IMR-90 (cell line): Measurements from ENCODE around the gene XRCC5. TPM values are rescaled to one million over a fixed set of nuclear protein-coding genes. Genes with fewer than 3 reads are reported as not detected.

Experiments
- ATAC-seq: fragments of 200-7000 bp; cut with Tn5 transposase; 2 replicates; pipeline ENCODE4 v1.9.1; 2020; ENCODE audit warnings: low read depth, mild to moderate bottlenecking, moderate library complexity
- BruUV-seq: library from RNA; stranded (reverse); fragments of 400-500 nt; replicated peaks from 2 replicates; lab custom pipeline; 2021; lab: Mats Ljungman, UMichigan
- CTCF ChIA-PET: fragments of 300-600 bp; formaldehyde crosslinking; extraction: SDS; loops from one replicate; lab custom pipeline; 2021; ENCODE audit warnings: antibody characterized with exemption; lab: Yijun Ruan, JAX
- POLR2A ChIA-PET: fragments of 300-600 bp; sonication (Branson Sonifier 250); formaldehyde crosslinking; loops from one replicate; lab custom pipeline; 2022; ENCODE audit warnings: antibody characterized with exemption; ENCODE audit not compliant: unreplicated experiment; lab: Charles Lee
- DNase-seq: peaks from one replicate; pipeline ENCODE4 v3.0.0; 2013
- H2AFZ ChIP-seq: replicated peaks from 2 replicates; pipeline ENCODE3; 2013; ENCODE audit warnings: low read length, mild to moderate bottlenecking; ENCODE audit not compliant: poor library complexity
- H2AK5ac ChIP-seq: 2 replicates; pipeline ENCODE4 v1.6.1; 2013; ENCODE audit warnings: low read depth, low read length, inconsistent platforms
- H2AK9ac ChIP-seq: replicated peaks from 2 replicates; pipeline ENCODE3; 2013; ENCODE audit warnings: mild to moderate bottlenecking, low read depth, low read length, moderate library complexity; ENCODE audit not compliant: poor library complexity
- H2BK120ac ChIP-seq: 2 replicates; pipeline ENCODE4 v1.6.1; 2013; ENCODE audit warnings: low read depth, low read length, inconsistent platforms
- H2BK15ac ChIP-seq: 3 replicates; pipeline ENCODE4 v1.6.1; 2013; ENCODE audit warnings: low read depth, low read length, inconsistent platforms
- H2BK20ac ChIP-seq: 2 replicates; pipeline ENCODE4 v1.6.1; 2013; ENCODE audit warnings: low read depth, mild to moderate bottlenecking, inconsistent platforms, low read length, moderate library complexity
- H2BK5ac ChIP-seq: 2 replicates; pipeline ENCODE4 v1.6.1; 2013; ENCODE audit warnings: mild to moderate bottlenecking, low read depth, low read length, inconsistent platforms; ENCODE audit not compliant: poor library complexity, severe bottlenecking
- H3K14ac ChIP-seq: replicated peaks from 2 replicates; pipeline ENCODE4 v1.6.1; 2013; ENCODE audit warnings: low read depth, low read length, inconsistent platforms
- H3K18ac ChIP-seq: 2 replicates; pipeline ENCODE4 v1.6.1; 2013; ENCODE audit warnings: low read depth, low read length, control low read depth
- H3K23ac ChIP-seq: 2 replicates; pipeline ENCODE4 v1.6.1; 2013; ENCODE audit warnings: low read depth, low read length, inconsistent platforms
- H3K27ac ChIP-seq: 2 replicates; pipeline ENCODE4 v1.5.1; 2013; ENCODE audit warnings: mild to moderate bottlenecking, control low read depth, low read length; ENCODE audit not compliant: insufficient read depth
- H3K27me3 ChIP-seq: 2 replicates; pipeline ENCODE4 v1.6.1; 2013; ENCODE audit warnings: low read length; ENCODE audit not compliant: control insufficient read depth, insufficient read depth
- H3K36me3 ChIP-seq: 2 replicates; pipeline ENCODE4 v1.6.1; 2013; ENCODE audit warnings: low read length, mixed read lengths; ENCODE audit not compliant: control insufficient read depth, insufficient read depth
- H3K4ac ChIP-seq: 2 replicates; pipeline ENCODE4 v1.6.1; 2013; ENCODE audit warnings: low read depth, low read length, inconsistent platforms
- H3K4me1 ChIP-seq: 2 replicates; pipeline ENCODE4 v1.6.1; 2013; ENCODE audit warnings: low read length, mixed read lengths; ENCODE audit not compliant: control insufficient read depth, insufficient read depth
- H3K4me2 ChIP-seq: 2 replicates; pipeline ENCODE4 v1.6.1; 2013; ENCODE audit warnings: low read depth, mild to moderate bottlenecking, control low read depth, low read length, moderate library complexity
- H3K4me3 ChIP-seq: 2 replicates; pipeline ENCODE4 v1.5.1; 2013; ENCODE audit warnings: low read depth, mild to moderate bottlenecking, control low read depth, low read length, moderate library complexity; ENCODE audit not compliant: insufficient read depth
- H3K56ac ChIP-seq: 2 replicates; pipeline ENCODE4 v1.6.1; 2013; ENCODE audit warnings: low read length, inconsistent platforms; ENCODE audit not compliant: insufficient read depth; ENCODE audit errors: extremely low read depth
- H3K79me1 ChIP-seq, 2 experiments: 2 replicates each; pipeline ENCODE4 v1.6.1; 2013; ENCODE audit warnings: low read length in 2 of 2, inconsistent platforms in 1 of 2, low read depth in 1 of 2
- H3K9ac ChIP-seq: 2 replicates; pipeline ENCODE4 v1.6.1; 2013; ENCODE audit warnings: low read depth, low read length, control low read depth
- H3K9me1 ChIP-seq: 2 replicates; pipeline ENCODE4 v1.6.1; 2013; ENCODE audit warnings: low read length, inconsistent platforms; ENCODE audit not compliant: insufficient read depth
- H3K9me3 ChIP-seq: 2 replicates; pipeline ENCODE4 v1.6.1; 2013; ENCODE audit warnings: low read length; ENCODE audit not compliant: control insufficient read depth, insufficient read depth
- H4K20me1 ChIP-seq: 2 replicates; pipeline ENCODE4 v1.6.1; 2013; ENCODE audit warnings: low read length, inconsistent platforms; ENCODE audit not compliant: insufficient read depth
- H4K5ac ChIP-seq: 2 replicates; pipeline ENCODE4 v1.6.1; 2013; ENCODE audit warnings: mild to moderate bottlenecking, low read depth, low read length, control low read depth
- H4K8ac ChIP-seq, 2 experiments: 2 replicates each; pipeline ENCODE4 v1.6.1; 2013; ENCODE audit warnings: low read depth in 2 of 2, low read length in 2 of 2, control low read depth in 1 of 2, inconsistent platforms in 1 of 2
- H4K91ac ChIP-seq: 2 replicates; pipeline ENCODE4 v1.6.1; 2013; ENCODE audit warnings: low read depth, low read length, inconsistent platforms; ENCODE audit not compliant: insufficient read depth
- BHLHE40 ChIP-seq: fragments of 150-350 bp; IDR thresholded peaks from 2 replicates; pipeline ENCODE4 v1.6.1; 2016; ENCODE audit warnings: mild to moderate bottlenecking, low read depth, low read length
- CEBPB ChIP-seq: IDR thresholded peaks from 2 replicates; pipeline ENCODE4 v1.6.1; 2012; ENCODE audit warnings: low read depth, low read length, improper control_type of control experiment
- CHD1 ChIP-seq: IDR thresholded peaks from 2 replicates; pipeline ENCODE4 v1.6.1; 2012; ENCODE audit warnings: low read depth, low read length, improper control_type of control experiment
- ELK1 ChIP-seq: fragments of 150-350 bp; IDR thresholded peaks from 2 replicates; pipeline ENCODE4 v1.6.1; 2016; ENCODE audit warnings: low read depth, mild to moderate bottlenecking, low read length, moderate library complexity, borderline replicate concordance
- FOS ChIP-seq: fragments of 150-350 bp; IDR thresholded peaks from 2 replicates; pipeline ENCODE4 v1.6.1; 2016; ENCODE audit warnings: low read depth, low read length
- MAFK ChIP-seq: IDR thresholded peaks from 2 replicates; pipeline ENCODE4 v1.6.1; 2012; ENCODE audit warnings: low read depth, low read length, improper control_type of control experiment
- MAZ ChIP-seq: IDR thresholded peaks from 2 replicates; pipeline ENCODE4 v1.6.1; 2012; ENCODE audit warnings: low read depth, mild to moderate bottlenecking, low read length, improper control_type of control experiment, moderate library complexity, borderline replicate concordance
- MXI1 ChIP-seq: IDR thresholded peaks from 2 replicates; pipeline ENCODE4 v1.6.1; 2012; ENCODE audit warnings: low read depth, mild to moderate bottlenecking, low read length, moderate library complexity, borderline replicate concordance
- NFE2L2 ChIP-seq: fragments of 150-350 bp; IDR thresholded peaks from 2 replicates; pipeline ENCODE4 v1.6.1; 2016; ENCODE audit warnings: low read depth, mild to moderate bottlenecking, low read length
- POLR2A ChIP-seq: IDR thresholded peaks from 2 replicates; pipeline ENCODE4 v1.6.1; 2012; ENCODE audit warnings: mild to moderate bottlenecking, low read depth, low read length
- RFX5 ChIP-seq: IDR thresholded peaks from 2 replicates; pipeline ENCODE4 v1.8.0; 2012; ENCODE audit warnings: low read depth, mild to moderate bottlenecking, low read length, moderate library complexity
- SMC3 ChIP-seq: fragments of 150-350 bp; IDR thresholded peaks from 2 replicates; pipeline ENCODE4 v1.6.1; 2016; ENCODE audit warnings: low read depth, mild to moderate bottlenecking, antibody characterized with exemption, low read length, moderate library complexity
- WGBS, 2 experiments: methylation state at CpG; one replicate each; pipeline versions ENCODE4 v1.1.5 to v1.1.7; 2013; ENCODE audit warnings: missing lambda C conversion rate in 2 of 2; ENCODE audit not compliant: insufficient read length in 1 of 2; ENCODE audit errors: extremely low coverage in 2 of 2; 5-methylcytosine and 5-hydroxymethylcytosine counted together
- dilution Hi-C: fragments of 300-500 bp; cut with HindIII; formaldehyde crosslinking; loops from one replicate; pipeline ENCODE4 v1.14.3; 2018; ENCODE audit warnings: low sequenced_read_pairs; ENCODE audit not compliant: unreplicated experiment
- in situ Hi-C: fragments of 300-500 bp; cut with MboI; formaldehyde crosslinking; loops from 3 replicates; pipeline ENCODE4 v1.14.3; 2019; ENCODE audit warnings: low sequenced_read_pairs, inconsistent platforms, mixed read lengths
- intact Hi-C: fragments of 100-400 bp; cut with micrococcal nuclease; formaldehyde crosslinking; loops from 2 replicates; pipeline ENCODE4 v1.10.0; 2022
- polyA plus RNA-seq, 3 experiments: library from polyadenylated mRNA; depleted of rRNA; stranded (reverse); fragments of >200 nt; gene quantifications; 2 replicates each; pipeline ENCODE4 v1.2.3, GENCODE V29; 2012; ENCODE audit warnings: low replicate concordance in 1 of 3
- total RNA-seq: library from RNA; depleted of rRNA; stranded (reverse); fragments of >200 nt; gene quantifications from 2 replicates; pipeline ENCODE4 v1.2.3, GENCODE V29; 2012
- TF ChIP-seq, protein P1 (sequence below): conservative IDR thresholded peaks from 2 replicates; pipeline ENCODE4 v1.5.1; 2012; ENCODE audit warnings: mild to moderate bottlenecking, low read depth, low read length, improper control_type of control experiment
- TF ChIP-seq, protein P2 (sequence below): fragments of 150-350 bp; IDR thresholded peaks from 2 replicates; pipeline ENCODE4 v1.6.1; 2017; ENCODE audit warnings: mild to moderate bottlenecking, antibody characterized with exemption, low read length, low read depth

XRCC5 gene
- total and polyA plus RNA-seq, 2 of the 4 experiments (the other 2 are of a cell fraction): 144 to 509 TPM

GRCh38 chr2:216192931-216193330 lies 83.8 kb downstream of the XRCC5 start:
- intact Hi-C loops (no loop called here), in situ Hi-C loops (no loop called here), dilution Hi-C loops (no loop called here)
- no peak overlapping the region for H4K91ac ChIP-seq
- H4K20me1 ChIP-seq: peaks cover 19% of the 10 kb centered on the region
- H3K36me3 ChIP-seq: peaks cover 15% of the 10 kb centered on the region
- no peak overlapping the region for H2BK20ac ChIP-seq
- no peaks in the 10 kb centered on the region for H3K27me3 ChIP-seq
- no peak overlapping the region for H3K4me2 ChIP-seq
- H2BK120ac ChIP-seq: no peak overlapping the region
- no peak overlapping the region for H2AK5ac ChIP-seq
- H3K27ac ChIP-seq: no peak overlapping the region
- no peaks in the 10 kb centered on the region for H3K9me3 ChIP-seq
- H4K5ac ChIP-seq: no peak overlapping the region
- H3K56ac ChIP-seq: no peak overlapping the region
- H3K4ac ChIP-seq: no peak overlapping the region
- H2AFZ ChIP-seq: no peak overlapping the region
- no peak for ATAC-seq
- H3K9ac ChIP-seq: no peak overlapping the region
- H3K4me3 ChIP-seq: no peak overlapping the region
- H3K23ac ChIP-seq: no peak overlapping the region
- TF ChIP-seq CEBPB (no peak), SMC3 (no peak), NFE2L2 (no peak), MAZ (no peak), MXI1 (no peak), BHLHE40 (no peak), FOS (no peak), POLR2A (no peak), ELK1 (no peak), RFX5 (no peak), CHD1 (no peak), MAFK (no peak)
- TF ChIP-seq, protein P1, sequence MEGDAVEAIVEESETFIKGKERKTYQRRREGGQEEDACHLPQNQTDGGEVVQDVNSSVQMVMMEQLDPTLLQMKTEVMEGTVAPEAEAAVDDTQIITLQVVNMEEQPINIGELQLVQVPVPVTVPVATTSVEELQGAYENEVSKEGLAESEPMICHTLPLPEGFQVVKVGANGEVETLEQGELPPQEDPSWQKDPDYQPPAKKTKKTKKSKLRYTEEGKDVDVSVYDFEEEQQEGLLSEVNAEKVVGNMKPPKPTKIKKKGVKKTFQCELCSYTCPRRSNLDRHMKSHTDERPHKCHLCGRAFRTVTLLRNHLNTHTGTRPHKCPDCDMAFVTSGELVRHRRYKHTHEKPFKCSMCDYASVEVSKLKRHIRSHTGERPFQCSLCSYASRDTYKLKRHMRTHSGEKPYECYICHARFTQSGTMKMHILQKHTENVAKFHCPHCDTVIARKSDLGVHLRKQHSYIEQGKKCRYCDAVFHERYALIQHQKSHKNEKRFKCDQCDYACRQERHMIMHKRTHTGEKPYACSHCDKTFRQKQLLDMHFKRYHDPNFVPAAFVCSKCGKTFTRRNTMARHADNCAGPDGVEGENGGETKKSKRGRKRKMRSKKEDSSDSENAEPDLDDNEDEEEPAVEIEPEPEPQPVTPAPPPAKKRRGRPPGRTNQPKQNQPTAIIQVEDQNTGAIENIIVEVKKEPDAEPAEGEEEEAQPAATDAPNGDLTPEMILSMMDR: no peak
- TF ChIP-seq, protein P2, sequence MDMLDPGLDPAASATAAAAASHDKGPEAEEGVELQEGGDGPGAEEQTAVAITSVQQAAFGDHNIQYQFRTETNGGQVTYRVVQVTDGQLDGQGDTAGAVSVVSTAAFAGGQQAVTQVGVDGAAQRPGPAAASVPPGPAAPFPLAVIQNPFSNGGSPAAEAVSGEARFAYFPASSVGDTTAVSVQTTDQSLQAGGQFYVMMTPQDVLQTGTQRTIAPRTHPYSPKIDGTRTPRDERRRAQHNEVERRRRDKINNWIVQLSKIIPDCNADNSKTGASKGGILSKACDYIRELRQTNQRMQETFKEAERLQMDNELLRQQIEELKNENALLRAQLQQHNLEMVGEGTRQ: no peak
- H3K9me1 ChIP-seq: peaks cover 16% of the 10 kb centered on the region; the same call in 1 of the 2 replicates
- no peak overlapping the region for H2BK15ac ChIP-seq
- H2BK5ac ChIP-seq: no peak overlapping the region
- no peak overlapping the region for H4K8ac ChIP-seq
- no peak overlapping the region for H2AK9ac ChIP-seq
- peaks cover 29 to 62% of the 10 kb centered on the region in 2 experiments for H3K79me1 ChIP-seq
- BruUV-seq: no TSS peak
- peaks cover 9% of the 10 kb centered on the region for H3K4me1 ChIP-seq
- H3K14ac ChIP-seq: no peak overlapping the region
- WGBS, 2 experiments: 100% methylated on average over 2 of the region's 3 CpGs; no CpG with 5 or more reads in 1 of the 2 experiments
- H3K18ac ChIP-seq: no peak overlapping the region
- CTCF ChIA-PET: no interaction called here
- DNase-seq: no peak
- POLR2A ChIA-PET: no interaction called here
